OCI-LY7 (cell line): ENCODE results near the gene APPBP2. TPM values are rescaled to one million over a fixed set of nuclear protein-coding genes. Genes with fewer than 3 reads are reported as not detected.

ENCODE experiments used
- BruUV-seq: library from RNA; stranded (reverse); fragments of 400-500 nt; replicated peaks from 2 replicates; lab custom pipeline; 2021; lab: Mats Ljungman, UMichigan
- CTCF ChIA-PET: fragments of 300-600 bp; sonication (Branson Sonifier 250); formaldehyde crosslinking; loops from one replicate; lab custom pipeline; 2022; ENCODE audit warnings: antibody characterized with exemption; ENCODE audit not compliant: unreplicated experiment; lab: Charles Lee
- POLR2A ChIA-PET: fragments of 300-600 bp; sonication (Branson Sonifier 250); formaldehyde crosslinking; loops from one replicate; lab custom pipeline; 2022; ENCODE audit warnings: antibody characterized with exemption; lab: Charles Lee
- DNase-seq: peaks from one replicate; pipeline ENCODE4 v3.0.0-alpha.2; 2015; ENCODE audit warnings: low spot score
- H2AFZ ChIP-seq: fragments of 200-600 bp; sonication (generic), shearing (Covaris generic); 2 replicates; pipeline ENCODE4 v1.6.1; 2014; ENCODE audit warnings: mild to moderate bottlenecking, antibody characterized with exemption, low read length, moderate library complexity
- H3K27ac ChIP-seq: fragments of 200-600 bp; sonication (generic); 2 replicates; pipeline ENCODE4 v1.5.1; 2014; ENCODE audit warnings: mixed run types, low read depth, mild to moderate bottlenecking, moderate library complexity, low read length, inconsistent platforms; ENCODE audit not compliant: poor library complexity, severe bottlenecking
- H3K36me3 ChIP-seq: fragments of 200-600 bp; sonication (generic); 2 replicates; pipeline ENCODE4 v1.6.1; 2014; ENCODE audit warnings: mild to moderate bottlenecking, antibody characterized with exemption, low read length, moderate library complexity, mixed read lengths; ENCODE audit not compliant: insufficient read depth
- H3K4me1 ChIP-seq: fragments of 200-600 bp; sonication (generic); 2 replicates; pipeline ENCODE4 v1.5.1; 2014; ENCODE audit warnings: mild to moderate bottlenecking, low read length; ENCODE audit not compliant: insufficient read depth, poor library complexity, severe bottlenecking
- H3K4me2 ChIP-seq: fragments of 200-600 bp; sonication (generic); 2 replicates; pipeline ENCODE4 v1.6.1; 2014; ENCODE audit warnings: mild to moderate bottlenecking, low read length
- H3K4me3 ChIP-seq: fragments of 200-600 bp; sonication (generic); 2 replicates; pipeline ENCODE4 v1.5.1; 2014; ENCODE audit warnings: mild to moderate bottlenecking, low read depth, low read length; ENCODE audit not compliant: poor library complexity, severe bottlenecking
- H3K79me2 ChIP-seq: fragments of 200-600 bp; sonication (generic); 2 replicates; pipeline ENCODE4 v1.6.1; 2016; ENCODE audit warnings: low read depth, mild to moderate bottlenecking, low read length, moderate library complexity, mixed read lengths; ENCODE audit not compliant: insufficient read depth
- H3K9me2 ChIP-seq: fragments of 200-600 bp; sonication (generic); 2 replicates; pipeline ENCODE4 v1.6.1; 2016; ENCODE audit warnings: mild to moderate bottlenecking, low read length, mixed read lengths; ENCODE audit not compliant: insufficient read depth
- H3K9me3 ChIP-seq: fragments of 200-600 bp; sonication (generic); 2 replicates; pipeline ENCODE4 v1.6.1; 2014; ENCODE audit warnings: mild to moderate bottlenecking, mixed run types, low read length, mixed read lengths
- H4K20me1 ChIP-seq: fragments of 200-600 bp; sonication (generic); 2 replicates; pipeline ENCODE4 v1.6.1; 2014; ENCODE audit warnings: mild to moderate bottlenecking, antibody characterized with exemption, low read length, moderate library complexity, mixed read lengths; ENCODE audit not compliant: insufficient read depth
- EZH2phosphoT487 ChIP-seq: fragments of 200-600 bp; sonication (generic); IDR thresholded peaks from 2 replicates; pipeline ENCODE4 v1.6.1; 2018; ENCODE audit warnings: low read depth, borderline replicate concordance, mild to moderate bottlenecking, mixed run types, antibody characterized with exemption, low read length, moderate library complexity, mixed read lengths
- intact Hi-C: fragments of 100-400 bp; cut with micrococcal nuclease; formaldehyde crosslinking; loops from one replicate; pipeline ENCODE4 v1.10.0; 2022; ENCODE audit not compliant: unreplicated experiment
- total RNA-seq, 2 experiments: library from RNA; depleted of rRNA in 1 of 2; stranded (reverse); fragments of >200 nt in 1 of 2; shearing (Covaris generic) in 1 of 2; gene quantifications; 2 replicates each; pipeline ENCODE4 v1.2.3, GENCODE V29; 2014 to 2022
- TF ChIP-seq, protein P1 (sequence below): fragments of 200-600 bp; sonication (generic); conservative IDR thresholded peaks from 2 replicates; pipeline ENCODE4 v1.5.1; 2014; ENCODE audit warnings: mild to moderate bottlenecking, antibody characterized with exemption, low read length, moderate library complexity, mixed read lengths

APPBP2 gene
- total RNA-seq, 2 experiments from 2014 or later = 11.8 to 28.1 TPM

GRCh38 chr17:60534613-60535157 lies 8.6 kb upstream of the APPBP2 start:
- intact Hi-C loops = no loop called here
- H3K4me2 ChIP-seq = no peak overlapping the region
- H3K9me3 ChIP-seq = no peaks in the 10 kb centered on the region
- POLR2A ChIA-PET = no interaction called here
- no peaks in the 10 kb centered on the region for H3K9me2 ChIP-seq
- no peak overlapping the region for H3K27ac ChIP-seq
- no TSS peak for BruUV-seq
- CTCF ChIA-PET = no interaction called here
- no peak for DNase-seq
- TF ChIP-seq EZH2phosphoT487 = no peak
- TF ChIP-seq, protein P1, sequence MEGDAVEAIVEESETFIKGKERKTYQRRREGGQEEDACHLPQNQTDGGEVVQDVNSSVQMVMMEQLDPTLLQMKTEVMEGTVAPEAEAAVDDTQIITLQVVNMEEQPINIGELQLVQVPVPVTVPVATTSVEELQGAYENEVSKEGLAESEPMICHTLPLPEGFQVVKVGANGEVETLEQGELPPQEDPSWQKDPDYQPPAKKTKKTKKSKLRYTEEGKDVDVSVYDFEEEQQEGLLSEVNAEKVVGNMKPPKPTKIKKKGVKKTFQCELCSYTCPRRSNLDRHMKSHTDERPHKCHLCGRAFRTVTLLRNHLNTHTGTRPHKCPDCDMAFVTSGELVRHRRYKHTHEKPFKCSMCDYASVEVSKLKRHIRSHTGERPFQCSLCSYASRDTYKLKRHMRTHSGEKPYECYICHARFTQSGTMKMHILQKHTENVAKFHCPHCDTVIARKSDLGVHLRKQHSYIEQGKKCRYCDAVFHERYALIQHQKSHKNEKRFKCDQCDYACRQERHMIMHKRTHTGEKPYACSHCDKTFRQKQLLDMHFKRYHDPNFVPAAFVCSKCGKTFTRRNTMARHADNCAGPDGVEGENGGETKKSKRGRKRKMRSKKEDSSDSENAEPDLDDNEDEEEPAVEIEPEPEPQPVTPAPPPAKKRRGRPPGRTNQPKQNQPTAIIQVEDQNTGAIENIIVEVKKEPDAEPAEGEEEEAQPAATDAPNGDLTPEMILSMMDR = no peak
- no peaks in the 10 kb centered on the region for H3K36me3 ChIP-seq
- H3K4me3 ChIP-seq = no peak overlapping the region
- H2AFZ ChIP-seq = no peak overlapping the region
- no peaks in the 10 kb centered on the region for H3K4me1 ChIP-seq
- H3K79me2 ChIP-seq = no peaks in the 10 kb centered on the region
- H4K20me1 ChIP-seq = no peaks in the 10 kb centered on the region

GRCh38 chr17:60534010-60534555 lies 8.0 kb upstream of the APPBP2 start:
- H3K79me2 ChIP-seq = no peaks in the 10 kb centered on the region
- ChIA-PET POLR2A (interaction anchor here (0.6 kb wide), 1 partner anchor 65 kb away, joined by 3 read pairs; no protein-coding TSS in a partner anchor), CTCF (no interaction called here)
- H3K27ac ChIP-seq = no peak overlapping the region
- H3K9me2 ChIP-seq = no peaks in the 10 kb centered on the region
- no peaks in the 10 kb centered on the region for H3K36me3 ChIP-seq
- intact Hi-C loops = no loop called here
- H3K4me2 ChIP-seq = no peak overlapping the region
- no peaks in the 10 kb centered on the region for H3K9me3 ChIP-seq
- no peak overlapping the region for H2AFZ ChIP-seq
- no peaks in the 10 kb centered on the region for H4K20me1 ChIP-seq
- no TSS peak for BruUV-seq
- no peak for DNase-seq
- H3K4me3 ChIP-seq = no peak overlapping the region
- no peak for TF ChIP-seq EZH2phosphoT487
- TF ChIP-seq, protein P1 = no peak
- no peaks in the 10 kb centered on the region for H3K4me1 ChIP-seq

GRCh38 chr17:60529806-60530205 lies 3.8 kb upstream of the APPBP2 start:
- H3K4me1 ChIP-seq = peaks cover 5% of the 10 kb centered on the region
- H3K27ac ChIP-seq = no peak overlapping the region
- no TSS peak for BruUV-seq
- CTCF ChIA-PET = no interaction called here
- H3K36me3 ChIP-seq = peaks cover 12% of the 10 kb centered on the region
- POLR2A ChIA-PET = no interaction called here
- no peak for TF ChIP-seq EZH2phosphoT487
- TF ChIP-seq, protein P1 = no peak
- no peak for DNase-seq
- H2AFZ ChIP-seq = no peak overlapping the region
- no peaks in the 10 kb centered on the region for H3K9me2 ChIP-seq
- intact Hi-C loops = no loop called here
- H3K4me2 ChIP-seq = no peak overlapping the region
- peaks cover 22% of the 10 kb centered on the region for H3K79me2 ChIP-seq
- no peak overlapping the region for H3K4me3 ChIP-seq
- H4K20me1 ChIP-seq = peaks cover 6% of the 10 kb centered on the region; the same call in 1 of the 2 replicates
- H3K9me3 ChIP-seq = 0 out of 2 replicates have a peak, but pooled peaks cover 6% of the 10 kb centered on the region
